Suppressor macrophage treated with lipopolysaccharide for 1 hour (primary cell): ENCODE results near the gene RNU2-1.
"Not testable (repeated sequence)": the region's sequence is repeated elsewhere in the genome, so short reads cannot be mapped to it uniquely, and the experiment has no call there.

Experiments used
- DNase-seq, 3 donors: peaks; one replicate each; pipeline ENCODE4 v3.0.0-alpha.2; 2020 to 2022

The RNU2-1 gene

DNA sequence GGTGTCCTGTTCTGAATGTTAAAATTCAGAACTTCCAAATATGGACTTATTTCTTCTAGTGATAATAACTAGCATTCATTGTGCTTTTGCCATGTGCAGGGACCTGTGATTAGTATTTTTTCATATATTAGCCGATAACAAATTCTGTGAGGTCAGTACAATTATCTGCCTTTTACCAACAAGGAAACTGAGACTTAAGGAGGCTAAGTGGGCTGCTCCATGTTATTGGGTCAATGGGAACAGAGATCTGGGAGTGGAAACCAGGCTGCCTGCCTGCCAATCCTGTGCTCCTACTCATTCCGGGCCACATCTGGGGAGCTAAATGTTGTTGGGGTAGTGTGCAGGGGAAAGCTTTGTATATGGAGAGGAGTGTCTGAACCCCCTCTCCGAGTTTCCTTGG is 18.4 kb downstream of the RNU2-1 start:
- no peak for DNase-seq

- no peak for DNase-seq
Measured at GRCh38 chr17:43213545-43213944, 20.2 kb downstream of the RNU2-1 start.

- peak; percentile 69 to 94 (median 90) for DNase-seq
Measured at GRCh38 chr17:43212641-43213490, 20.9 kb downstream of the RNU2-1 start.

DNA sequence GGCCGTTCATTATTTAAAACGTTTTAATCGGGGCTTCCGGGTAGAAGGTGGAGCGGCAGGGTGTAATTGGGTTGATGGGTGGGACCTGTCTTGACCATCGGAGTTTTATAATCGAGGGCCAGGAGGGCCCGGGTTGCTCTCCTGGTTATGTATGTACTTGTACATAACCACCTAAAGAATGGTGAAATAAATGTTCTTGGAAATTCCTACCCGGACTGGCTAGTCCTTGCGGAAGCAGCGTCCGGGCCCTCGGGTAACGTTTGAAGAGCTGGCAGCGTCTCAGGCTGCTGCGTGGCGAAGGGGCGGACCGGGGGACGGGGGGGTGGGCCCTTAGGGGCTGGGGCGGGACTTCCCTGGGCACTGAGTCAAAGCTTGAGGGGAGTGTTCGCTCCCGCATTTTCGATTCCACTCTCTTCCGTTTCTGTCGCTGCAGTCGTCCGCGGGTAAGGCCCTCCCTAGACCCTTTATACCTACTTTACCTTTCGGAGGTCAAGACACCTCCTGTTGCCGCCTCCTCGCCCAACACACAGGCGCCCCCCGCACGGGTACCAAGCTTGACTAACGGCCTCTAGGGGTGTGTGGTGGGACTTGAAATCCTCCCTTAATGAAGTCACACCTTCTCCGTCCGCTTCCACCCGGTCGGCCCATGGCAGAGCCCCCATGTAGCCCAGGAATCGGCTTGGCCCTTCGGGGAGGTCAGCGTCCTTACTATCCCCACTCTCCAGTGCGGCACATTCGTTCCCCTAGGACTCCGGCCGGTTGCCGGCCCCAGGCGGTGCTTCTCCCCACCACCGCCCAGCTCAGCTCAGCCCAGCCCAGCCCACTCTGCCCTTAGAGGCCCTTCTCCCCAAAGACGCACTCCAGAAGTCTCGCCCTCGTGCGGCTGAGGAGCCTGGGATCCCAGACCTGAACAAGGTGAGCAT is 22.0 kb downstream of the RNU2-1 start, which contains the start of gene TMEM106A:
TSS of gene TMEM106A (plus strand) at position 396 of the 923 bp plus-strand sequence. CDS start 1,167 bp downstream, outside the sequence.
- peak; percentile 95 to 97 (median 96) for DNase-seq

GRCh38 chr17:43211123-43211479 is 22.7 kb downstream of the RNU2-1 start:
- DNase-seq = no peak

DNA sequence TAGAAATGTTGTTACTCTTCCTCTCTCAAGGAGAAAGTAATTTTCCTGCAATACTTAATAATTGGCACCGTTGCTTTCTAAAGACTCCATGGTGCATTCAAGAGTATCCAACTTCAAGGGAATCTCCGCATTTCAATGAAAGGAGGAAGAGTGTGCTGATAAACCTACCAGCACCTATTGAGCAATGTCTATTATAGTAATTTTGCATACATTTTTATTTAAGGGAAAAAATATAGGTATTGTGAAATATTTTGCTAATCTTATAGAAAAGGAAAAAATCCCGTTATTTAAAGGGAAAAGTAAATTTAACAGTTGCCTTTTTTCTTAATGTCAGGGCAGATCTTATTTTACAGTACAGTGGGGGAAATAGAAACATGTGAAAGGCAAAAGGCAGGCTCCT is 23.2 kb downstream of the RNU2-1 start:
- no peak for DNase-seq

DNA sequence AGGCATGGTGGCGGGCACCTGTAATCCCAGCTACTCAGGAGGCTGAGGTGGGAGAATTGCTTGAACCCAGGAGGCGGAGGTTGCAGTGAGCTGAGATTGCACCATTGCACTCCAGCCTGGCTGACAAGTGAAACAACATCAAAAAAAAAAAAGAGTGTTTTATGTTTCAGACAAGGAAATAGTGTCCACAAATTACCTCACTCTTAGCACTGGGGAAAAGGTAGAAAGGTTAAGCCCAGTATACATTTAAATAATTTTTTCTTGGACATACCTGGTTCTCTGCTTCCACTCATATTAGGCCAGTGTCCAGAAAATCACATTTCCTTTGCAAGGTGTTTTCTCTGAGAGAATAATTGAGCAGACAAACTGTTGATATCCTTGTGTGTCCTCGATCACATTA is 30.8 kb downstream of the RNU2-1 start:
- not testable (repeated sequence) for DNase-seq

GRCh38 chr17:43200127-43200526 is 33.6 kb downstream of the RNU2-1 start:
- DNase-seq = no peak

GRCh38 chr17:43199633-43200032 is 34.1 kb downstream of the RNU2-1 start:
- no peak for DNase-seq

- DNase-seq = no peak
Measured at GRCh38 chr17:43193251-43193650, 40.5 kb downstream of the RNU2-1 start.

DNA sequence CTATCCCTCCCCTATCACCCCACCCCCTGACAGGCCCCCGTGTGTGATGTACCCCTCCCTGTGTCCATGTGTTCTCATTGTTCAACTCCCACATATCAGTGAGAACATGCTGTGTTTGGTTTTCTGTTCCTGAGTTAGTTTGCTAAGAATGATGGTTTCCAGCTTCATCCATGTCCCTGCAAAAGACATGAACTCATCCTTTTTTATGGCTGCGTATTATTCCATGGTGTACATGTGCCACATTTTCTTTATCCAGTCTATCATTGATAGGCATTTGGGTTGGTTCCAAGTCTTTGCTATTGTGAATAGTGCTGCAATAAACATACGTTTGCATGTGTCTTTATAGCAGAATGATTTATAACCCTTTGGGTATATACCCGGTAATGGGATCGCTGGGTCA is 47.1 kb downstream of the RNU2-1 start:
- not testable (repeated sequence) for DNase-seq

- DNase-seq = no peak
Measured at GRCh38 chr17:43183921-43184320, 49.9 kb downstream of the RNU2-1 start.
